Left ventricle myocardium inferior (tissue), 1 donor: Measurements from ENCODE around the gene SURF4. TPM values are rescaled to one million over a fixed set of nuclear protein-coding genes. Genes with fewer than 3 reads are reported as not detected.

Experiments used
- DNase-seq: peaks from one replicate; pipeline ENCODE4 v3.0.0-alpha.2; 2020
- H3K27ac ChIP-seq: fragments of 200-600 bp; replicated peaks from 2 replicates; pipeline ENCODE4 v1.8.0; 2021
- H3K27me3 ChIP-seq: fragments of 200-600 bp; 2 replicates; pipeline ENCODE4 v1.8.0; 2021; ENCODE audit warnings: low read depth
- H3K36me3 ChIP-seq: fragments of 200-600 bp; 2 replicates; pipeline ENCODE4 v1.8.0; 2021
- H3K4me1 ChIP-seq: fragments of 200-600 bp; 2 replicates; pipeline ENCODE4 v1.8.0; 2021
- H3K4me3 ChIP-seq: fragments of 200-600 bp; 2 replicates; pipeline ENCODE4 v1.8.0; 2021; ENCODE audit warnings: mild to moderate bottlenecking, moderate library complexity
- H3K9me3 ChIP-seq: fragments of 200-600 bp; replicated peaks from 2 replicates; pipeline ENCODE4 v1.8.0; 2021
- intact Hi-C: fragments of 100-400 bp; cut with micrococcal nuclease; formaldehyde crosslinking; loops from one replicate; pipeline ENCODE4 v1.11.0; 2022
- total RNA-seq: library from RNA; stranded (reverse); fragmentation: NEBNext Ultra II Directional; extraction: Animal tissue kit (Norgen Biotek cat#: 25700); gene quantifications from one replicate; pipeline ENCODE4 v1.2.1, GENCODE V29; 2021
- TF ChIP-seq, protein P1 (sequence below): fragments of 200-600 bp; IDR thresholded peaks from 2 replicates; pipeline ENCODE4 v1.8.0; 2021; ENCODE audit warnings: antibody characterized with exemption, mild to moderate bottlenecking, borderline replicate concordance
- donor health status: DM: no; HTN: yes; CAD: no; lungs with severe emphysema.

Gene SURF4
- total RNA-seq, 1 donor from 2014 or later = 61.9 TPM

DNA sequence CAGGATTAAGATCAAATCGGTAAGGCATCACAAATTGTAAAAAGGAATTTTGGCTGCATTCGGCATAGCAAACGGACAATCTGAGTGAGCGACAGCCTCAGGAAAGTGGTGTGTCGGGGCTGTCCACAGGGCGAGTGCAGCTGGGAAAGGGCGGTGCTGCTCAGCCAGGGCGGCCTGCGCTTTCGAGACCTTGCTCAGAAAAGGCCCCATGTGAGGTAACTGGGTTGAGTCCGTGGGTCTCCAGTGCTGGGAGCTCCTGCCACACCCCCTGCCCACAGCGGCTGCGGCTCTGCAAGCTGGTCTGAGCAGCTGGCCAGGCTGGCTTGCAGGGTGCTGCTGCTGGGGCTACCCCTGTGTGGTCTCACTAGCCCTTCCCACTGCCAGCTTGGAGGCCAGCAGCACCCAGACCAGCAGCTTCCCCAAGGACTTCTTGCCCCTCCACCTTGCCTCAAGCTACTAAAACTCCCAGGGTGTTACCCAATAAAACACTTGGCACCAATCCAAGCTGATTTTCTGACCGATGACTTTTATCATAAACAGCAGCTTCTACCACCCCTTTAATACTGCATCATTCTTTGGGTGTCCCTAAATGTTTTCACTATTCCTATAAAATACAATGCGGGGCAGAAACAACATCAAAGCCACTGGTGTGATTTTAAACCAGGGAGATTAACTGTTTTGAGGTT, 13.4 kb downstream of the SURF4 start:
- no peak overlapping the region for H3K27ac ChIP-seq
- TF ChIP-seq, protein P1, sequence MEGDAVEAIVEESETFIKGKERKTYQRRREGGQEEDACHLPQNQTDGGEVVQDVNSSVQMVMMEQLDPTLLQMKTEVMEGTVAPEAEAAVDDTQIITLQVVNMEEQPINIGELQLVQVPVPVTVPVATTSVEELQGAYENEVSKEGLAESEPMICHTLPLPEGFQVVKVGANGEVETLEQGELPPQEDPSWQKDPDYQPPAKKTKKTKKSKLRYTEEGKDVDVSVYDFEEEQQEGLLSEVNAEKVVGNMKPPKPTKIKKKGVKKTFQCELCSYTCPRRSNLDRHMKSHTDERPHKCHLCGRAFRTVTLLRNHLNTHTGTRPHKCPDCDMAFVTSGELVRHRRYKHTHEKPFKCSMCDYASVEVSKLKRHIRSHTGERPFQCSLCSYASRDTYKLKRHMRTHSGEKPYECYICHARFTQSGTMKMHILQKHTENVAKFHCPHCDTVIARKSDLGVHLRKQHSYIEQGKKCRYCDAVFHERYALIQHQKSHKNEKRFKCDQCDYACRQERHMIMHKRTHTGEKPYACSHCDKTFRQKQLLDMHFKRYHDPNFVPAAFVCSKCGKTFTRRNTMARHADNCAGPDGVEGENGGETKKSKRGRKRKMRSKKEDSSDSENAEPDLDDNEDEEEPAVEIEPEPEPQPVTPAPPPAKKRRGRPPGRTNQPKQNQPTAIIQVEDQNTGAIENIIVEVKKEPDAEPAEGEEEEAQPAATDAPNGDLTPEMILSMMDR = no peak
- intact Hi-C loops = no loop called here
- H3K9me3 ChIP-seq = no peaks in the 10 kb centered on the region
- peaks cover 23% of the 10 kb centered on the region for H3K4me1 ChIP-seq
- no peaks in the 10 kb centered on the region for H3K27me3 ChIP-seq
- DNase-seq = no peak
- no peak overlapping the region for H3K4me3 ChIP-seq
- H3K36me3 ChIP-seq = peaks cover 75% of the 10 kb centered on the region

DNA sequence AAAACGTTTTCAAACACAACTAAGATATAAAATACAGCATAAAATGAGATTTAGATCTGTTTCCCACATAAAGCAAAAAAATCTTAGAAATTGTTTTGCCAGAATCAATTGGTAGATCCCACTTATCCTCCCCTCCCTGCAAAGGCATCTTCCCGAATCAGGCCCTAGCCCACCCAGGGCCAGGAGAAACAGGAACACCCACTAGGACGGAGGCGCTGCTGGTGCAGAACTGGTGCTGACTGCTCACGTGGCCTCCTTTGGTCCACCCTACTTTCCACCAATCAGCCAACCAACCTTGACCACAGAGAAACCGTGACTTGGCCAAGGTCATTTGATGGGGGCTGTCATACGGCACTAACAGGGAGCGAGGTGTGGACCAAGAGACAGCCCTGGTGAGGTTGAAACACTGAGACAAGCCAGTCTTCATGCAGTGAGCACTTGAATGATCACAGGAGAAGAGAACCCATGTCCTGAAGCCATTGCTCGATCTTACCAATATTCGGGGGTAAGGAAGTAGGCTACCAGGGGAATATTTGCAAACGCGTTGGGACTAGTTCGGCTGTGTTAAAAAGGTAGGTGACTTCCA, 14.3 kb downstream of the SURF4 start:
- intact Hi-C loops = no loop called here
- no peaks in the 10 kb centered on the region for H3K27me3 ChIP-seq
- H3K9me3 ChIP-seq = no peaks in the 10 kb centered on the region
- no peak for DNase-seq
- no peak overlapping the region for H3K4me3 ChIP-seq
- peaks cover 28% of the 10 kb centered on the region for H3K4me1 ChIP-seq
- TF ChIP-seq, protein P1 = no peak
- H3K27ac ChIP-seq = no peak overlapping the region
- H3K36me3 ChIP-seq = peaks cover 66% of the 10 kb centered on the region

DNA sequence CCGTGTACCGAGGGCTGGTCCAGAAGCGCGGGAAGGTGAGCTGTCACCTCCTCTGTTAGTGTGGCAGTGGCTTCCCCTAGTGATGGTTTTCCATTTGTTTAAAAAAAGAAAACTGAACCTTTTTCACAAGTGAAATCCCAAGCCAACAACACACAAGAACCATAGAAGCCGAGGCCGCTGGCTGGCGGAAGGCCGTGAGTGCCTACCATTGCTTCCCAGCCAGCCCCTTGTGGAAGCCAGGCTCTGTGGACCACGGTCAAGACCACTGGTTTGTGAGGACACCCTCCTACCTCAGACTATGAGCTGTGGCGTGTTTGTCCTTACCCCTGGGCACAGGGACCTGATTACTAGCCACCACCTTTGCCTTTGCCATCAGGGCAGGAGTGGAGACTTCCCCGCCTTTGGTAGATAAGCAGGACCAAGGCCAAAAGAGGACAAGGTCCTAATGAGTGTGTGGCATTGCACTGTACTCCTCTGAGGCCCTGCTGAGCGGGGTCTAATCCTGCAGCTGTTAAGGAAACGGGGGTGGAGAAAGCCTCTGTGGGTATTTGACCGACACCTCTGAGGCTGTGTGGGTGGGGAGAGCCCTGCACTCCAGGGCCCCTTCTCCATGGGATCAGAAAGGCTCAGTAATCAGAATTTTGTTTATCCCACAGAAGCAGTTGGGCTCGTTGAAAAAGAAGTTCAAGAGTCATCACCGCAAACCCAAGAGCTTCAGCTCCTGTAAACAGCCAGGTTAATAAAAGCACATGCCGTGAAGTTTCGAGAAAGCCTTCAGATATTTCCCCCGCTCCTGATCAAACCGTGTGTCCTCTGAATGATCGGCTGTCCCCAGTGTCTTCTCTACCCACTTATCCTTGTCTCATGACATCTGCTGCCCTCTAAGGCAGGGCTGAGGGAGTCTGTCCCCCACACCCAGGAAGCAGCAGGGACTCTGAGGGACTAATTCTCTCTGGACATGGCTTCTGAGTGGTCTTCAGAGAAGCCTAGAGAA, 15.2 kb downstream of the SURF4 start:
- Histone ChIP-seq H3K36me3 (peaks cover 57% of the 10 kb centered on the region), H3K4me1 (peaks cover 35% of the 10 kb centered on the region), H3K4me3 (no peak overlapping the region), H3K9me3 (no peaks in the 10 kb centered on the region), H3K27ac (no peak overlapping the region), H3K27me3 (no peaks in the 10 kb centered on the region)
- no peak for DNase-seq
- TF ChIP-seq, protein P1 = no peak
- intact Hi-C loops = no loop called here

DNA sequence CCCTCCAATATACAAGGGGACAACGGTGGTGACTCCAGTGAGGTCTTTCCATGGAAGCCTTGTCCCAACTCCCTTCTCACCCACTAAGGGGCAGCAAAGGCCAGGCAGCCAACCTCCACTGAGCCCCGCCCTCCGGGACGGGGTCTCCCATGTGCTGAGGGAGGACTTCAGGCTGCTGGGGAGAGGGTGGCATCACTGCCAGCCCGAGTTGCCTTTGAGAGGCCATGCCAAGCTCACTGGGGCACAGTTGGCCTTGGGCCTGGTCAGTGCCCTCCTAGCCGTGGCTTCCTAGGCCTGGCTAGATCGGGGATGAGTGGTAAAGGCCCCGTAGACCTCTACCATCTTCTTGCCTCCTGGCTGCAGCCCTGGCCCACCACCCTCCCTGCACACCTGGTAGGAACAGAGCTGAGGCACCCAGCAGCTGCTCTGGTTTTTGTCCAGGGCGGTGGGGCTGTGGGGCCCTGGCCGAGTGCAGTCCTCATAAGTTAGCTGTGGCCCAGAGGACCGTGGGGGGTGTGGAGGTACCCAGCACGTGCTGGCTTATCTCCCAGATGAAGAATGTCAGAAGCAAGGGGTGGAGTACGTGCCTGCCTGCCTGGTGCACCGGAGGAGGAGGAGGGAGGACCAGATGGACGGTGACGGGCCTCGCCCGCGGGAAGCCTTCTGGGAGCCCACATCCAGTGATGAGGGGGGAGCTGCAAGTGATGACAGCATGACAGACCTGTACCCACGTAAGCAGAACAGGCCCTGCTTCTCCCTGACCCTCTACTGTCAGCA, 16.3 kb downstream of the SURF4 start:
- no peaks in the 10 kb centered on the region for H3K9me3 ChIP-seq
- H3K4me1 ChIP-seq = peaks cover 46% of the 10 kb centered on the region
- TF ChIP-seq, protein P1 = peak; percentile 36
- intact Hi-C loops = no loop called here
- DNase-seq = no peak
- H3K27ac ChIP-seq = no peak overlapping the region
- H3K4me3 ChIP-seq = no peak overlapping the region
- H3K27me3 ChIP-seq = no peaks in the 10 kb centered on the region
- H3K36me3 ChIP-seq = peaks cover 46% of the 10 kb centered on the region

DNA sequence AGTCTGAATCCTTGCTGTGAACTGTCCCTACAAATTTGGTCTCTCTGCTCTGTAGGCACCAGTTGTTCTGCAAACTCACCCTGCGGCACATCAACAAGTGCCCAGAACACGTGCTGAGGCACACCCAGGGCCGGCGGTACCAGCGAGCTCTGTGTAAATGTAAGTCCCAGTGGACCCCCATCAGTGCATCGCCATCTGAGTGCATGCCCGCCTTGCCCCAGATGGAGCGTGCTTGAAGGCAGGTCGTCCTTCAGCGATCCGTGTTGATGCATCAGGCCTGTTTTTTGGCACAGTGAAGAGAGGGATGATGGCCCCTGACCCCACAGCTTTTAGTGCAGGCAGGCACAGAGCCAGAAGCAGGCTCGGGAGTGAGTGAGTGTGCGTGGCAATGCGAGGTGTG, 18.2 kb downstream of the SURF4 start:
- intact Hi-C loops = no loop called here
- Histone ChIP-seq H3K27me3 (no peaks in the 10 kb centered on the region), H3K27ac (no peak overlapping the region), H3K9me3 (no peaks in the 10 kb centered on the region), H3K4me1 (peaks cover 49% of the 10 kb centered on the region), H3K36me3 (peaks cover 44% of the 10 kb centered on the region), H3K4me3 (peak overlapping the region; percentile 91)
- no peak for DNase-seq
- TF ChIP-seq, protein P1 = no peak
